ENCODE measurements around the gene RHBDF1. TPM values are rescaled to one million over a fixed set of nuclear protein-coding genes. Genes with fewer than 3 reads are reported as not detected.
A peak's percentile ranks its signal among the peaks of the same experiment; 100 is the strongest.

RHBDF1 gene
- total and polyA plus RNA-seq, 4 donors, result 1.8 to 6.2 (median 3.5) TPM

DNA sequence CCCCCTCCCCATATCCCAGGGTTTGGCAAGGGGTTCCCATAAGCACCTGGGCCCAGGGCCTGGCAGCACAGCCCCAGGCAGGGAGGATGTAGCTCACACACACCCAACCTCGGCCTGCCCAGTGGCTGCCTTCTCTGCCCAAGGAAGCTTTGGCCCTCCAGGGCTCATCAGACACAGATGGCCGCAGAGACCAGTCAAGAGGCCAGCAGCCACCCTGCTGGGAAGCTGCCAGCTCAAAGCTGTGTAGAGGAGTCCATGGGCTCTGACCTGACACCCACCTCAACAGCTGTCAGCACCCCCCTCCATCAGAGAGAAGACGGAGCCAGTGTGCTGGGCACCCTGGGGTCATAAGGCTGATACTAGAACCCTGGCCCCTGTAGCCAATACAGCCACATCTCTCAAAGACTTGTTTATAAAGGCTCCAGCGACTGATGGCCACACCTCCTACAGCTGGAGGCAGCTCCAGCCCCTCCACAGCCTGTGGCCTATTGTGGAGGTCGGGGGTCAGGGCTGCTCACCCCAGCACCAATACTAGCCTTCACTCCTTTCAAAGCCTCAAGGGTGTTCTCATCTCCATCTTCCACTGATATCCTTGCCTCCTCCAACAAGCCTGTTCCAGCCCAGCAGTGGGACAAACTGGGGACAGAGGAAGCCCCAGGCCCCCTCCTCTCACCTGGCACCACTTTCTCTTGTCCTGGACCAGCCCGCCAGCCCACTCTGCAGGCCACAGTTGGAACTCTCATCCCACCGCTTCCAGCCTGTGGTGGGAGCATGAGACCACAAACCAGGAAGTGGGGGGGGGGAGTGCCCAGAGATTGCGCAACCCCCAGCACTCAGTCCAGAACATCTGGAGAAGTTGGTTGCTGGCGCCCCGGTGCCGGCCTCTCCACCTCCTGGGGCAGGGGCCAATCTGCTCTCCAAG, 3.4 kb upstream of the RHBDF1 start:
- H3K27ac ChIP-seq (ENCODE audit: low read depth in 1 of 2, low read length in 2 of 2), result peak overlapping the region in 1 of 2 donors; percentile 52
- peaks cover 0 to 6% (median 0%) of the 10 kb centered on the region in 4 donors for H3K36me3 ChIP-seq (ENCODE audit: control insufficient read depth in 4 of 4, insufficient read depth in 3 of 4, low read depth in 1 of 4, low read length in 3 of 4)
- no peak overlapping the region for H3K9ac ChIP-seq (ENCODE audit: low read depth in 1 of 2, low read length in 2 of 2)
- TF ChIP-seq NR2F2 (IDR thresholded peaks at IDR 0.05) (peak; percentile 40), REST (IDR thresholded peaks at IDR 0.05) (no peak)
- 61% methylated on average over 11 of the region's 11 CpGs for WGBS
- no peaks in the 10 kb centered on the region for H3K9me3 ChIP-seq (ENCODE audit: control insufficient read depth in 4 of 4, low read length in 3 of 4)
- DNase-seq (ENCODE audit: low spot score), result no peak
- H3K4me3 ChIP-seq (ENCODE audit: low read depth in 1 of 3, low read length in 3 of 3), result no peak overlapping the region
- H3K27me3 ChIP-seq (ENCODE audit: control insufficient read depth in 4 of 4, insufficient read depth in 4 of 4, low read length in 3 of 4), result no peaks in the 10 kb centered on the region
- H3K4me1 ChIP-seq (ENCODE audit: control insufficient read depth in 4 of 4, insufficient read depth in 4 of 4, low read length in 3 of 4), result peaks cover 8 to 34% (median 26%) of the 10 kb centered on the region in 4 donors

GRCh38 chr16:74747-75334, 2.4 kb upstream of the RHBDF1 start:
- Histone ChIP-seq H3K4me3 (ENCODE audit: low read depth in 1 of 3, low read length in 3 of 3) (no peak overlapping the region), H3K4me1 (ENCODE audit: control insufficient read depth in 4 of 4, insufficient read depth in 4 of 4, low read length in 3 of 4) (peaks cover 8 to 36% (median 26%) of the 10 kb centered on the region in 4 donors), H3K9me3 (ENCODE audit: control insufficient read depth in 4 of 4, low read length in 3 of 4) (no peaks in the 10 kb centered on the region), H3K27ac (ENCODE audit: low read depth in 1 of 2, low read length in 2 of 2) (peak overlapping the region in 1 of 2 donors; percentile 52), H3K27me3 (ENCODE audit: control insufficient read depth in 4 of 4, insufficient read depth in 4 of 4, low read length in 3 of 4) (no peaks in the 10 kb centered on the region), H3K36me3 (ENCODE audit: control insufficient read depth in 4 of 4, insufficient read depth in 3 of 4, low read depth in 1 of 4, low read length in 3 of 4) (peaks cover 0 to under 1% (median 0%) of the 10 kb centered on the region in 4 donors), H3K9ac (ENCODE audit: low read depth in 1 of 2, low read length in 2 of 2) (no peak overlapping the region)
- WGBS, result 90% methylated on average over 16 of the region's 16 CpGs
- DNase-seq (ENCODE audit: low spot score), result no peak
- TF ChIP-seq, protein P1, sequence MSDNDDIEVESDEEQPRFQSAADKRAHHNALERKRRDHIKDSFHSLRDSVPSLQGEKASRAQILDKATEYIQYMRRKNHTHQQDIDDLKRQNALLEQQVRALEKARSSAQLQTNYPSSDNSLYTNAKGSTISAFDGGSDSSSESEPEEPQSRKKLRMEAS (IDR thresholded peaks at IDR 0.05), result no peak
- TF ChIP-seq HNF4A (conservative IDR thresholded peaks at IDR 0.05), result no peak
- TF ChIP-seq EGR1 (IDR thresholded peaks at IDR 0.05; ENCODE audit: low read depth in 2 of 2), result no peak
- TF ChIP-seq NR2F2 (IDR thresholded peaks at IDR 0.05), result no peak
- no peak for TF ChIP-seq ATF3 (IDR thresholded peaks at IDR 0.05)
- TF ChIP-seq FOXA1 (IDR thresholded peaks at IDR 0.05), result no peak
- no peak for TF ChIP-seq FOXA2 (IDR thresholded peaks at IDR 0.05)
- TF ChIP-seq REST (IDR thresholded peaks at IDR 0.05), result no peak
- TF ChIP-seq ZBTB33 (IDR thresholded peaks at IDR 0.05), result no peak
- TF ChIP-seq JUND (IDR thresholded peaks at IDR 0.05), result no peak
- no peak for TF ChIP-seq RXRA (IDR thresholded peaks at IDR 0.05)
- no peak for TF ChIP-seq YY1 (IDR thresholded peaks at IDR 0.05)
- no peak for TF ChIP-seq SP1 (IDR thresholded peaks at IDR 0.05)
- no peak for TF ChIP-seq CTCF (IDR thresholded peaks at IDR 0.05; ENCODE audit: low read depth, low read length, missing input control)
- no peak for TF ChIP-seq GABPA (IDR thresholded peaks at IDR 0.05 in 1 of 2, conservative IDR thresholded peaks at IDR 0.05 in 1 of 2)
- no peak for TF ChIP-seq TAF1 (conservative IDR thresholded peaks at IDR 0.05)
- no peak for TF ChIP-seq RAD21 (IDR thresholded peaks at IDR 0.05)
